GM12874 (cell line): Measurements from ENCODE around the gene DENND1A.

ENCODE experiments used
- TF ChIP-seq, protein P1 (sequence below): IDR thresholded peaks from 2 replicates; pipeline ENCODE4 v1.5.1; 2011; ENCODE audit warnings: low read depth, mild to moderate bottlenecking, control low read depth, low read length, moderate library complexity; ENCODE audit not compliant: insufficient read depth

DENND1A gene

GRCh38 chr9:123686829-123687192 lies 243.1 kb downstream of the DENND1A start:
- TF ChIP-seq, protein P1, sequence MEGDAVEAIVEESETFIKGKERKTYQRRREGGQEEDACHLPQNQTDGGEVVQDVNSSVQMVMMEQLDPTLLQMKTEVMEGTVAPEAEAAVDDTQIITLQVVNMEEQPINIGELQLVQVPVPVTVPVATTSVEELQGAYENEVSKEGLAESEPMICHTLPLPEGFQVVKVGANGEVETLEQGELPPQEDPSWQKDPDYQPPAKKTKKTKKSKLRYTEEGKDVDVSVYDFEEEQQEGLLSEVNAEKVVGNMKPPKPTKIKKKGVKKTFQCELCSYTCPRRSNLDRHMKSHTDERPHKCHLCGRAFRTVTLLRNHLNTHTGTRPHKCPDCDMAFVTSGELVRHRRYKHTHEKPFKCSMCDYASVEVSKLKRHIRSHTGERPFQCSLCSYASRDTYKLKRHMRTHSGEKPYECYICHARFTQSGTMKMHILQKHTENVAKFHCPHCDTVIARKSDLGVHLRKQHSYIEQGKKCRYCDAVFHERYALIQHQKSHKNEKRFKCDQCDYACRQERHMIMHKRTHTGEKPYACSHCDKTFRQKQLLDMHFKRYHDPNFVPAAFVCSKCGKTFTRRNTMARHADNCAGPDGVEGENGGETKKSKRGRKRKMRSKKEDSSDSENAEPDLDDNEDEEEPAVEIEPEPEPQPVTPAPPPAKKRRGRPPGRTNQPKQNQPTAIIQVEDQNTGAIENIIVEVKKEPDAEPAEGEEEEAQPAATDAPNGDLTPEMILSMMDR = no peak

DNA sequence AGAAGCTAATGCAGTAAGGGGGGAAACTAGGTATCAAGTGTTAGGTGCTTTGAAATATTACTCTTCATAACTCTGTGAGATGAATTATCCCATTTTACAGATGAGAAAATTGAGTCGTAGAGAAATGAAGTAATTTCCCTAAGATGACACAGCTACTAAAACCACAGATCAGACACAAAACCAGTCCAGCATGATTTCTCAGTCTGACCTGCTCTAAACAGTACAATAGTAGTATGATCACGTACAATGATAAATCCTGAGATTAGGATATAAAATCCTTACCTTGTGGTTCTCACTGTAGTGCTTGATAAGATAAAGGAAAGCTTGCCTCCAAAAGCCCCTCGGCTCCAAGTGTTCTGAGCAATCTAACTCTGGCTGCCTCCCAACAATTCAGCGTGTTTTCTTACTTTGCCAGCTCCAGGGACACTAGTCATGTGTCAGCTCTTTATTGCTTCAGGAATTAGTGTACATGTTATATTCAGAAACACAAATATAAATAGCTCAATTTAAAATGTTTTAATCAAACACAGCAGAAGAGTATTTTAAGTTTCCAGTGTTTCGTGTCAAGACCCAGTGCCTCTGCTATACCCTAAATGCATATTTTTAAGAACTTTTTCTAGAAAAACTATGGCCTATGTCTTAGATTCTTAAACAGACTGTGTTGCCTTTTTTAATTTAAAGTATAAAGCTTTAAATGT lies 243.6 kb downstream of the DENND1A start:
- TF ChIP-seq, protein P1 = no peak

GRCh38 chr9:123685489-123686083 lies 244.3 kb downstream of the DENND1A start:
- TF ChIP-seq, protein P1 = no peak

- TF ChIP-seq, protein P1 = no peak
Observed at GRCh38 chr9:123684393-123685149, 245.4 kb downstream of the DENND1A start.

DNA sequence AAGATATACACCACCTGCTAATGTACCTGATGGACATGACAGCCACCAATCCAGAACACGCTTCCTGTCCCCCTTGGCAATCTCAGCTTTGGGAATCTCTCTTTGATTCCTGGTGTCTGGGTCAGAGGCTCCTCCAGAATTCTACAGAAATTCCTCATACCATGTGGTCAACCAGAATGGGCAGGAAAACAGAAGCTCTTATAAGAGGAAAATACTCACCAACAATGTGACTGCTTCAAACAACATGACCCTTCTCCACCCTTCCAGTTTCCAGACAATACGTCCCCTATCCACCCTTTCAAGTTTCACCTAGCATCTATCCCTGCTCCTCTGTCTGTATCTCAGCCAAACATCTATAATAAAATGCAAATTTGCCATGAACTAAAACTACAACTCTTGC lies 247.2 kb downstream of the DENND1A start:
- TF ChIP-seq, protein P1 = no peak

DNA sequence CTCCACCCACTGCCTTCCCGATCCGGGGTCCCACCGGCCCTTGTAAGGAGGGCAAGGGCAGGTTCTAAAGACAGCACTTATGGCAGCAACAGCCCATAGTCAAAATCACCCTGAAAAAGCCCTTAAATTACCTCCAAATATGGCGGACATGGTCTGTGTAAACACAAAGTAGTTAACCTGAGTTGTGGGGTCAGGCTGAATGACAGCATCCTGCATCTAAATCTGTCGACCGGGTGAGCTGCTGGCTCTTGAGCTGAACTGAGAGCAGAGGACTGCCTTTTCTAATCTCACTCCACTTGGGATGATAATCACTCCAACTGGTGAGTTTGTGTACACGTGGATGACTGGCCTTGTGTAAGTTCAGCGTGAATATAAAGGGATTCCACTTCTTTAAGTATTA lies 249.6 kb downstream of the DENND1A start:
- TF ChIP-seq, protein P1 = no peak

- TF ChIP-seq, protein P1 = no peak
Observed at GRCh38 chr9:123679330-123679987, 250.5 kb downstream of the DENND1A start.
